Measurements from ENCODE around the gene LITAF. TPM values are rescaled to one million over a fixed set of nuclear protein-coding genes. Genes with fewer than 3 reads are reported as not detected.
"Not testable (repeated sequence)": the region's sequence is repeated elsewhere in the genome, so short reads cannot be mapped to it uniquely, and the experiment has no call there.

The LITAF gene
- total RNA-seq, 5 donors from 2014 or later (not counting 1 experiment from before 2014, with no cell fraction given) = 150 to 256 (median 161) TPM

DNA sequence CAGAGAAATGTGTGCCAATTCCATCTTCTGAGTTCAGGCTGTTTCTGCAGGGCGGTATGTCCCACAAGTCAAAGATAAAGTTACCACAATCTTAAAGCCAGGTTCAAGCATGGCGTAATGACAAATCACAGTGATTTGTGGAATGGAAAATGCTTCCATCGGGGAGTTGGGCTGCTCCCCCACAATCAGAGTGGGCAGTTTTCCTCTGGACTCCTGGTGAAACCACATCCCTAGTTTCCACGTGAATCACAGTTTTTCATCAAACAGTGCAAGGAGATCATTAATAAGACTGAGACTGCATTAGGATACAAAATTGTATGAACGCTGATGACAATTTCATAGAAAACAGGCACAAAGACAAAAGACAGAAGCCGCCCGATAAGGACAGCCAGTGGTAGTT, 3.6 kb downstream of the LITAF start:
- POLR2A ChIA-PET = interaction anchor here (0.5 to 2.3 kb wide), 9 partner anchors 9 to 105 kb away, joined by 3 to 15 read pairs (median 5); no protein-coding TSS in a partner anchor
- Mint-ChIP-seq H3K9me3 (no peaks in the 10 kb centered on the region), H3K4me1 (peaks cover 68 to 76% (median 69%) of the 10 kb centered on the region in 3 donors), H3K4me3 (peak overlapping the region; percentile 65 to 90 (median 74)), H3K27me3 (no peaks in the 10 kb centered on the region), H3K27ac (peak overlapping the region; percentile 82 to 91), H3K36me3 (peaks cover 14% of the 10 kb centered on the region)
- DNase-seq = no peak
- Histone ChIP-seq H3K4me1 (ENCODE audit: control insufficient read depth in 1 of 2, extremely low read depth in 1 of 2, insufficient read depth in 2 of 2, low read length in 2 of 2) (peaks cover 41 to 67% of the 10 kb centered on the region in 2 experiments), H3K4me3 (ENCODE audit: control insufficient read depth in 1 of 2, extremely low read depth in 1 of 2, low read length in 1 of 2) (peak overlapping the region in 1 of 2 donors; percentile 27), H3K9me3 (no peaks in the 10 kb centered on the region), H3K36me3 (ENCODE audit: control insufficient read depth in 2 of 2, extremely low read depth in 1 of 2, insufficient read depth in 1 of 2, low read length in 1 of 2) (peaks cover 0 to 4% of the 10 kb centered on the region in 2 donors), H3K27ac (ENCODE audit: low read length) (peak overlapping the region; percentile 86), H3K27me3 (replicated peaks in 1 of 2; ENCODE audit: control insufficient read depth in 2 of 2, extremely low read depth in 1 of 2, insufficient read depth in 2 of 2, low read length in 1 of 2) (no peaks in the 10 kb centered on the region)
- ATAC-seq (replicated peaks in 1 of 4) = no peak
- no CpG with 5 or more reads among the region's 7 CpGs for WGBS (ENCODE audit: insufficient coverage)
- CTCF ChIA-PET = interaction anchor here (0.5 to 2.0 kb wide), 7 partner anchors 11 to 270 kb away, joined by 3 to 10 read pairs (median 5); no protein-coding TSS in a partner anchor

DNA sequence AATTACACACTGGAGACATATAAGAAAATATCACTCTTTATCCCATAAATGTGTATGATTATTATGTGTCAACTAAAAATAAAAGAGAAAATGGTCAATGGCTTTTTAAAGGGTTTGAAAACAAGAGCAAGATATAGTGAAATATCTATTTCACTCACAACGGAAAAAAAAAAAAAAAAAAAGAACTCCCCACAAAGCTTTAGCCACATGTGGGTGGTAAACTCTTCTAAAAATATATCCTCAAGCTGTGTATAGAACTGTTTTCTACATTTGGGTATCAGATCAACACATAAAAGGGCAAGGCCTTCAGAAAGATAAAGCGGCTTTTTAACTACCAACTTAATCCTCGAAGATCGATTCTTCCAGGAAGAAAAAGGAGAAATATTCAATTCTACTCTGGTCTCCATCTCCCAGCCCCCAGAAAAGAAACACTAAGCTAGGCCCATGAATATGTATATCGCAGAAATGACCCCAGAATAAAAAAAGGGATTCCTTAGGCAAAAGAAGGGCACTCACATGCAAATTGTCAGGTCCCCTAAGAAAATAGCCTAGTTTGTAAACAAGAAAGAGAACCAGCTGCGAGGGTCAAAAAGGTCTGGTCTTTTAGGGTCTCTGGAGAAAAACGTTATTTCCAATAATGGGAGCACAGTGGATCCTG, 4.4 kb downstream of the LITAF start:
- Histone ChIP-seq H3K36me3 (ENCODE audit: control insufficient read depth in 2 of 2, extremely low read depth in 1 of 2, insufficient read depth in 1 of 2, low read length in 1 of 2) (peaks cover 0 to 10% of the 10 kb centered on the region in 2 donors), H3K4me1 (ENCODE audit: control insufficient read depth in 1 of 2, extremely low read depth in 1 of 2, insufficient read depth in 2 of 2, low read length in 2 of 2) (peaks cover 41 to 68% of the 10 kb centered on the region in 2 experiments), H3K9me3 (no peaks in the 10 kb centered on the region), H3K4me3 (ENCODE audit: control insufficient read depth in 1 of 2, extremely low read depth in 1 of 2, low read length in 1 of 2) (no peak overlapping the region), H3K27ac (ENCODE audit: low read length) (peak overlapping the region; percentile 86), H3K27me3 (replicated peaks in 1 of 2; ENCODE audit: control insufficient read depth in 2 of 2, extremely low read depth in 1 of 2, insufficient read depth in 2 of 2, low read length in 1 of 2) (no peaks in the 10 kb centered on the region)
- peak overlapping the region; percentile 65 to 90 (median 74) for H3K4me3 Mint-ChIP-seq
- peaks cover 16% of the 10 kb centered on the region for H3K36me3 Mint-ChIP-seq
- H3K9me3 Mint-ChIP-seq = no peaks in the 10 kb centered on the region
- ATAC-seq (replicated peaks in 1 of 4) = no peak
- DNase-seq = no peak
- ChIA-PET POLR2A (interaction anchor here (0.5 to 2.3 kb wide), 13 partner anchors 8 to 706 kb away, joined by 3 to 15 read pairs (median 5); no protein-coding TSS in a partner anchor), CTCF (interaction anchor here (0.6 to 2.0 kb wide), 9 partner anchors 10 to 510 kb away, joined by 3 to 10 read pairs (median 6); no protein-coding TSS in a partner anchor)
- H3K4me1 Mint-ChIP-seq = peaks cover 72 to 77% (median 72%) of the 10 kb centered on the region in 3 donors
- WGBS (ENCODE audit: insufficient coverage) = no CpG with 5 or more reads among the region's 7 CpGs
- H3K27me3 Mint-ChIP-seq = no peaks in the 10 kb centered on the region
- H3K27ac Mint-ChIP-seq = peak overlapping the region; percentile 82 to 91

DNA sequence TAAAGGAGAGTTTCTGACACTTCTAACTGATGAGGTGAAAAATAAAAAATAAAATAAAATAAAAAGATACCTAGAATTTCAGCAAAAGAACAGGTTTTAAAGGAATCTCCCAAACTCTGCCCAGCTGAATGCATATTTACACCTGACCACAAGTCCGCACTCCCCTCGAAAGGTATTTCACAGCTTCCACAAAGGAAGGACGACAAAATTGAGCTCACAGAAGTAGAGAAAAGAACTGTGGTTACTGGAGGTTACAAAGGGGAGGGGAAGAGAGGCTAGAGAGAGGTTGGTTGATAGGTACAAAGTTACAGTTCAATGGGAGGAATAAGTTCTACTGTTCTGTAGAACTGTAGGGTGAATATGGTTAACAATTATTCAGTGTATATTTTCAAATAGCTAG, 5.0 kb downstream of the LITAF start:
- peak overlapping the region; percentile 65 to 90 (median 74) for H3K4me3 Mint-ChIP-seq
- peaks cover 74 to 82% (median 77%) of the 10 kb centered on the region in 3 donors for H3K4me1 Mint-ChIP-seq
- Histone ChIP-seq H3K27me3 (replicated peaks in 1 of 2; ENCODE audit: control insufficient read depth in 2 of 2, extremely low read depth in 1 of 2, insufficient read depth in 2 of 2, low read length in 1 of 2) (no peaks in the 10 kb centered on the region), H3K4me3 (ENCODE audit: control insufficient read depth in 1 of 2, extremely low read depth in 1 of 2, low read length in 1 of 2) (no peak overlapping the region), H3K27ac (ENCODE audit: low read length) (peak overlapping the region; percentile 86), H3K4me1 (ENCODE audit: control insufficient read depth in 1 of 2, extremely low read depth in 1 of 2, insufficient read depth in 2 of 2, low read length in 2 of 2) (peaks cover 41 to 72% of the 10 kb centered on the region in 2 experiments), H3K9me3 (no peaks in the 10 kb centered on the region), H3K36me3 (ENCODE audit: control insufficient read depth in 2 of 2, extremely low read depth in 1 of 2, insufficient read depth in 1 of 2, low read length in 1 of 2) (peaks cover 0 to 13% of the 10 kb centered on the region in 2 donors)
- H3K36me3 Mint-ChIP-seq = peaks cover 20% of the 10 kb centered on the region
- no peaks in the 10 kb centered on the region for H3K9me3 Mint-ChIP-seq
- POLR2A ChIA-PET = interaction anchor here (0.6 to 2.3 kb wide), 5 partner anchors 9 to 65 kb away, joined by 3 to 15 read pairs (median 3); no protein-coding TSS in a partner anchor
- DNase-seq (peak in 1 of 35 experiments; percentile 50), ATAC-seq (replicated peaks in 1 of 4) (peak in 1 of 4 experiments; percentile 48)
- H3K27me3 Mint-ChIP-seq = no peaks in the 10 kb centered on the region
- no CpG with 5 or more reads among the region's 3 CpGs for WGBS (ENCODE audit: insufficient coverage)
- H3K27ac Mint-ChIP-seq = peak overlapping the region; percentile 82 to 91
- CTCF ChIA-PET = interaction anchor here in 1 of 2 donors (0.8 to 2.0 kb wide), 6 partner anchors 9 to 59 kb away, joined by 3 to 10 read pairs (median 4); no protein-coding TSS in a partner anchor

DNA sequence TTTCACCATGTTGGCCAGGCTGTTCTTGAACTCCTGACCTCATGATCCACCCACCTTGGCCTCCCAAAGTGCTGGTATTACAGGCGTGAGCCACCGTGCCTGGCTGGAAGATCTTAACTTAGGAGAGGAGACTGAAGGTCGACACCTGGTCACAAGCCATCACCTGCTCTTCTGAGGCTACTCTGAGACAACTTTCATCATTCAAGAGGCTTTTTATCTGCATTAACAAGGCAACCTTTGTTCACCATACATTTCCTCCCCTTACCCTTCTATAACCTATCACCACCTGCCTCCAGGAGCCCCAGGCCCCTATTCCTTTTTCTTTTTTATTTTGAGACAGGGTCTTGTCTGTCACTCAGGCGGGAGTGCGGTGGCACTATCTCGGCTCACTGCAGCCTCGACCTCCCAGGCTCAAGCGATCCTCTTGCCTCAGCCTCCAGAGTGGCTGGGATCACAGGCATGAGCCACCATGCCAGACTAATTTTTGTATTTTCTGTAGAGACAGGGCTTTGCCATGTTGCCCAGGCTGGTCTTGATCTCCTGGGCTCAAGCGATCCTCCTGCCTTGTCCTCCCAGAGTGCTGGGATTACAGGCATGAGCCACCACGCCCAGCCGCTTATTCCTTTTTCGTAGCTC, 6.2 kb downstream of the LITAF start:
- ATAC-seq (replicated peaks in 1 of 4) (no peak), DNase-seq (no peak)
- CTCF ChIA-PET = no interaction called here
- peaks cover 38 to 80% of the 10 kb centered on the region in 2 experiments for H3K4me1 ChIP-seq (ENCODE audit: control insufficient read depth in 1 of 2, extremely low read depth in 1 of 2, insufficient read depth in 2 of 2, low read length in 2 of 2)
- no peak overlapping the region for H3K4me3 ChIP-seq (ENCODE audit: control insufficient read depth in 1 of 2, extremely low read depth in 1 of 2, low read length in 1 of 2)
- POLR2A ChIA-PET = interaction anchor here in 1 of 2 donors (0.6 to 1.3 kb wide), 2 partner anchors 41 to 324 kb away, joined by 3 to 7 read pairs; no protein-coding TSS in a partner anchor
- peak overlapping the region; percentile 17 to 90 (median 17) for H3K4me3 Mint-ChIP-seq
- no peaks in the 10 kb centered on the region for H3K27me3 Mint-ChIP-seq
- peak overlapping the region; percentile 63 to 91 for H3K27ac Mint-ChIP-seq
- peaks cover 77 to 88% (median 82%) of the 10 kb centered on the region in 3 donors for H3K4me1 Mint-ChIP-seq
- WGBS (ENCODE audit: insufficient coverage) = 90% methylated on average over 9 of the region's 12 CpGs
- H3K36me3 ChIP-seq (ENCODE audit: control insufficient read depth in 2 of 2, extremely low read depth in 1 of 2, insufficient read depth in 1 of 2, low read length in 1 of 2) = peaks cover 0 to 13% of the 10 kb centered on the region in 2 donors
- peak overlapping the region; percentile 26 for H3K27ac ChIP-seq (ENCODE audit: low read length)
- no peaks in the 10 kb centered on the region for H3K9me3 ChIP-seq
- no peaks in the 10 kb centered on the region for H3K9me3 Mint-ChIP-seq
- H3K27me3 ChIP-seq (replicated peaks in 1 of 2; ENCODE audit: control insufficient read depth in 2 of 2, extremely low read depth in 1 of 2, insufficient read depth in 2 of 2, low read length in 1 of 2) = no peaks in the 10 kb centered on the region
- peaks cover 21% of the 10 kb centered on the region for H3K36me3 Mint-ChIP-seq

DNA sequence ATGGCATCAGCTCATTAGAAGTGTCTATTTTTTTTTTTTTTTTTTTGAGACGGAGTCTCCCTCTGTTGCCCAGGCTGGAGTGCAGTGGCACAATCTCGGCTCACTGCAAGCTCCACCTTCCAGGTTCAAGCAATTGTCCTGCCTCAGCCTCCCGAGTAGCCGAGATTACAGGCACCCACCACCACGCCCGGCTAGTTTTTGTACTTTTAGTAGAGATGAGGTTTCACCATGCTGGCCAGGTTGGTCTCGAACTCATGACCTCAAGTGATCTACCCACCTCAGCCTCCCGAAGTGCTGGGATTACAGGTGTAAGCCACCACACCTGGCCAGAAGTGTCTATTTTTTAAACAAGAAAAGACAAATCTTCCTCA, 9.4 kb downstream of the LITAF start:
- ChIA-PET POLR2A (interaction anchor here (0.6 kb wide), 3 partner anchors 9 to 322 kb away, joined by 3 to 6 read pairs (median 6); partner anchors contain the start of gene LITAF (in 1 of the 2)), CTCF (interaction anchor here in 1 of 2 donors (0.8 kb wide), 1 partner anchor 22 kb away, joined by 3 read pairs; no protein-coding TSS in a partner anchor)
- H3K4me1 ChIP-seq (ENCODE audit: control insufficient read depth in 1 of 2, extremely low read depth in 1 of 2, insufficient read depth in 2 of 2, low read length in 2 of 2) = peaks cover 14 to 89% of the 10 kb centered on the region in 2 experiments
- DNase-seq; H3K27ac ChIP-seq (ENCODE audit: low read length); ATAC-seq (replicated peaks in 1 of 4); H3K27me3 ChIP-seq (replicated peaks in 1 of 2; ENCODE audit: control insufficient read depth in 2 of 2, extremely low read depth in 1 of 2, insufficient read depth in 2 of 2, low read length in 1 of 2); H3K9me3 ChIP-seq; H3K4me3 ChIP-seq (ENCODE audit: control insufficient read depth in 1 of 2, extremely low read depth in 1 of 2, low read length in 1 of 2); H3K36me3 ChIP-seq (ENCODE audit: control insufficient read depth in 2 of 2, extremely low read depth in 1 of 2, insufficient read depth in 1 of 2, low read length in 1 of 2); H3K27me3 Mint-ChIP-seq; H3K9me3 Mint-ChIP-seq: not testable (repeated sequence)
- peaks cover 28% of the 10 kb centered on the region for H3K36me3 Mint-ChIP-seq
- no CpG with 5 or more reads among the region's 8 CpGs for WGBS (ENCODE audit: insufficient coverage)
- peak overlapping the region in 1 of 3 donors; percentile 51 for H3K4me3 Mint-ChIP-seq
- peaks cover 74 to 89% (median 82%) of the 10 kb centered on the region in 3 donors for H3K4me1 Mint-ChIP-seq
- peak overlapping the region in 1 of 2 donors; percentile 31 for H3K27ac Mint-ChIP-seq
